Measurements from ENCODE around the gene IRX4.

Gene IRX4

DNA sequence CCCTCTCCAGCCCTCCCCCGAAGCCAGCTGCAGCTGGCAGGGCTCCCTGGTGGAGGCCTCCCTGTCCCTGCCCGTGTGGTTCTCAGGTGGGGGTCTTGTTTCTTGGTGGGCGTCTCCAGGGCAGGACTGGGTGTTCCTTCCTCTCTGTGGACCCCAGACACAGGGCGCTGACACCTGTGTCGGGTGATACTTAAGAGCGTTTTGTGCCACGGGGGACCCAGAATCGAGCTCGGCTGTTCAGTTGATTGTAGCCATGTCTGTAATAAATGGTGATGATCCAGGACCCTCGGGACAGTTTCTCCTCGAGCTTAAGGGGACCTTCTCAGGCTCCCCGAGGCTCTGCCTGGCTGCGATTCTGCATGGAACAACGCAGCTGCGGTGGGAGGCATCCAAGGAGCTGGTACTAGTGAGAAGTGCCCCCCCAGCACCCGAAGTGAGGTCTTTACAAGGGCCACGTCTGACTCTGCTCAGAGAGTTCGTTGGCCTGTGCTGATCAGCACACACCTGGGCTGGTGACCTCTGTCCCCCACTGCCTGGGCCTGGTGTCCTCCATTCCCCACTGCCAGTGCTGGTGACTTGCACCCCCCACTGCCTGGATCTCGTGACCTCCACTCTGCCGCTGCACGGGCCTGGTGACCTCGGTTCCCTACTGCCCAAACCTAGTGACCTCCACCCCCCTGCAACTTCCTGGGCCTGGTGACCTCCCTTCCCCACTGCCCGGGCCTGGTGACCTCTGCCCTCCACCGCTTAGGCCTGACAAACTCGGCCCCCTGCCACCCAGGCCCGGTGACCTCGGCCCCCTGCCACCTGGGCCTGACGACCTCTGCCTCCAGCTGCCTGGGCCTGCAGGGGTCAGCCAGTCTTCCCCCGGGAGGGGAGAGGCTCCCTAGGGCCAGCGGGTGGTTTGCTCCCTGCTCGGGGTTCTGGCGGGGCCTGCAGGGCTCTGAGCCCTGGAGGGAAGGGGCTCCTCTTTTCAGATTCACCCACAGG, 45.5 kb downstream of the IRX4 start:
- Histone ChIP-seq H3K27ac (replicated peaks; ENCODE audit: low read length) (no peak overlapping the region), H2AK5ac (ENCODE audit: low read depth, low read length) (peak overlapping the region; percentile 84), H2AFZ (ENCODE audit: low read length) (no peak overlapping the region), H3K23ac (ENCODE audit: low read depth, low read length, poor library complexity) (no peak overlapping the region), H4K8ac (ENCODE audit: low read depth, low read length) (peak overlapping the region; percentile 31), H3K9ac (ENCODE audit: low read depth, low read length, poor library complexity) (no peak overlapping the region), H3K14ac (ENCODE audit: low read length) (no peak overlapping the region), H2BK15ac (ENCODE audit: low read length) (peak overlapping the region; percentile 82), H2BK5ac (ENCODE audit: low read length) (no peak overlapping the region), H2BK120ac (ENCODE audit: low read depth, low read length) (no peak overlapping the region), H3K4me2 (ENCODE audit: insufficient read depth, low read length, poor library complexity, severe bottlenecking) (no peak overlapping the region), H3K4ac (ENCODE audit: low read length) (no peak overlapping the region), H3K27me3 (ENCODE audit: control insufficient read depth in 3 of 3, insufficient read depth in 3 of 3, low read depth in 1 of 3, low read length in 3 of 3) (peaks cover 0 to 7% (median 0%) of the 10 kb centered on the region in 3 experiments), H3K4me1 (ENCODE audit: control insufficient read depth in 2 of 2, insufficient read depth in 1 of 2, low read depth in 1 of 2, low read length in 2 of 2) (peaks cover 20 to 22% of the 10 kb centered on the region in 2 donors), H3K18ac (ENCODE audit: low read length) (peak overlapping the region; percentile 65), H3K9me3 (replicated peaks in 1 of 2; ENCODE audit: control insufficient read depth in 2 of 2, insufficient read depth in 1 of 2, low read depth in 1 of 2, low read length in 2 of 2) (no peaks in the 10 kb centered on the region), H3K36me3 (replicated peaks in 1 of 2; ENCODE audit: control insufficient read depth in 2 of 2, insufficient read depth in 2 of 2, low read length in 2 of 2) (no peaks in the 10 kb centered on the region), H3K79me1 (ENCODE audit: low read depth, low read length) (no peaks in the 10 kb centered on the region), H3K4me3 (ENCODE audit: low read length in 2 of 2) (no peak overlapping the region), H2BK12ac (ENCODE audit: low read length) (no peak overlapping the region), H4K91ac (ENCODE audit: low read depth, low read length, poor library complexity) (no peak overlapping the region)
- no CpG with 5 or more reads among the region's 32 CpGs for WGBS, 2 donors (ENCODE audit: extremely low coverage in 2 of 2, insufficient read length in 2 of 2, insufficient replicate concordance in 1 of 2)
- no peak for DNase-seq (ENCODE audit: low spot score)

DNA sequence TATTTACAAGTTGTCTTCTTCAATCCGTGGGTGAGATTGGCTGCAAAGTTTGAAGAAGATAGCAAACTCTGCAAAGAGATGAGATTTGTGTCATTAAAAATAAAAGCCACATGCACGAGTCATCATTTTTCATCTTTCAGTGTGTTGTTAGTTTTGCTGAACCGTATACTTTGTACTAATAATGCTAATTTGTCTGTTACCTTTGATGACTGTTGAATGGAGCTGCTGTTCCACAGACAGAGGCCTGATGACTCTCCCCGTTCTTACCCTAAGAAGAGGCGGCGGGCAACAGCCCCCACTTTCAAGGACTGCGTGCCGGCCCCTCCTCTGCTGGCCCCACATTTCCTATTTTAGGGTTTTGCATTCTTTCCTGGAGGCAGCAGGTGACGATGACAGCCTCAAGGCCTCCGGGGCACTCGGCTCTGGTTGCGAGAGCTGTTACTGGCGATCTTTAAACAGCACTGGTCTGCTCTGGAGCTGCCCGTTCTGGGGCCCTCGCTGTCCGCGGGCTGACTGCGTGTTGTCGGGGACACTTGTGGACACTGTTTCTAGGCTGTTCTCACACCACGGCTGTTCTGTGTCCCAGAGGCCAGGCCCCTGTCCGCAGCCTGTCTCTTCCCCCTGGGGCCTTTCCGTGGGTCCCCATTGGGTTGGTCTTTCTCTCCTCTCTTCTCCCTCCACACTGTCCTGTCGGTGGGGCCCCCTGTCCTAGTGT, 46.4 kb downstream of the IRX4 start:
- Histone ChIP-seq H2BK120ac (ENCODE audit: low read depth, low read length) (no peak overlapping the region), H3K4me1 (ENCODE audit: control insufficient read depth in 2 of 2, insufficient read depth in 1 of 2, low read depth in 1 of 2, low read length in 2 of 2) (peaks cover 24 to 26% of the 10 kb centered on the region in 2 donors), H3K9me3 (replicated peaks in 1 of 2; ENCODE audit: control insufficient read depth in 2 of 2, insufficient read depth in 1 of 2, low read depth in 1 of 2, low read length in 2 of 2) (no peaks in the 10 kb centered on the region), H2BK5ac (ENCODE audit: low read length) (no peak overlapping the region), H4K91ac (ENCODE audit: low read depth, low read length, poor library complexity) (no peak overlapping the region), H3K4me2 (ENCODE audit: insufficient read depth, low read length, poor library complexity, severe bottlenecking) (no peak overlapping the region), H4K8ac (ENCODE audit: low read depth, low read length) (no peak overlapping the region), H3K4me3 (ENCODE audit: low read length in 2 of 2) (no peak overlapping the region), H3K9ac (ENCODE audit: low read depth, low read length, poor library complexity) (no peak overlapping the region), H2AK5ac (ENCODE audit: low read depth, low read length) (peak overlapping the region; percentile 84), H3K27ac (replicated peaks; ENCODE audit: low read length) (no peak overlapping the region), H2BK12ac (ENCODE audit: low read length) (no peak overlapping the region), H3K36me3 (replicated peaks in 1 of 2; ENCODE audit: control insufficient read depth in 2 of 2, insufficient read depth in 2 of 2, low read length in 2 of 2) (no peaks in the 10 kb centered on the region), H3K14ac (ENCODE audit: low read length) (no peak overlapping the region), H2AFZ (ENCODE audit: low read length) (no peak overlapping the region), H3K27me3 (ENCODE audit: control insufficient read depth in 3 of 3, insufficient read depth in 3 of 3, low read depth in 1 of 3, low read length in 3 of 3) (peaks cover 0 to 7% (median 0%) of the 10 kb centered on the region in 3 experiments), H3K4ac (ENCODE audit: low read length) (no peak overlapping the region), H3K79me1 (ENCODE audit: low read depth, low read length) (no peaks in the 10 kb centered on the region), H2BK15ac (ENCODE audit: low read length) (peak overlapping the region; percentile 82), H3K18ac (ENCODE audit: low read length) (peak overlapping the region; percentile 65), H3K23ac (ENCODE audit: low read depth, low read length, poor library complexity) (peak overlapping the region; percentile 17)
- WGBS, 2 donors (ENCODE audit: extremely low coverage in 2 of 2, insufficient read length in 2 of 2, insufficient replicate concordance in 1 of 2): no CpG with 5 or more reads among the region's 23 CpGs
- no peak for DNase-seq (ENCODE audit: low spot score)

DNA sequence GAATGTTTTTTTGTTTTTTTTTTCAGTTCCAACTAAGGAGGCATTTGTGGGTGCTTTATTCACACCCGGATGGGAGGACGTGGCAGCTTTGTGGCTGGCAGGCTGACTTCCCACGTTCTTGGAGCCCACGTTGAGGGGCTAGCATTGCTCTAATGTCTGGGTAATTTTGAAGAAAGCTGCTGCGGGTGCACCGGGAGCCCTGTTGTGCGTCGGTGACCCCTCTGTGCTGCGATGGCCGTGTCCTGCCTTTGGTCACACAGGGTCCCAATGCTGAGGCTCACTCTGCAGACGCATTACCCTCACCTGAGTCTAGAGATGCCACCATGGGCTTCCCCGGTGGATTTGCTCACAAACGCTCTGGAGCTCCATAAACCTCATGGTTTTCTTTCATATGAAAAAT, 47.3 kb downstream of the IRX4 start:
- H3K23ac ChIP-seq (ENCODE audit: low read depth, low read length, poor library complexity): peak overlapping the region; percentile 39
- H2AK5ac ChIP-seq (ENCODE audit: low read depth, low read length): no peak overlapping the region
- no peaks in the 10 kb centered on the region for H3K79me1 ChIP-seq (ENCODE audit: low read depth, low read length)
- H3K36me3 ChIP-seq (replicated peaks in 1 of 2; ENCODE audit: control insufficient read depth in 2 of 2, insufficient read depth in 2 of 2, low read length in 2 of 2): no peaks in the 10 kb centered on the region
- no peak overlapping the region for H3K14ac ChIP-seq (ENCODE audit: low read length)
- no peak overlapping the region for H2BK12ac ChIP-seq (ENCODE audit: low read length)
- no CpG with 5 or more reads among the region's 13 CpGs for WGBS, 2 donors (ENCODE audit: extremely low coverage in 2 of 2, insufficient read length in 2 of 2, insufficient replicate concordance in 1 of 2)
- H3K9me3 ChIP-seq (replicated peaks in 1 of 2; ENCODE audit: control insufficient read depth in 2 of 2, insufficient read depth in 1 of 2, low read depth in 1 of 2, low read length in 2 of 2): no peaks in the 10 kb centered on the region
- no peak overlapping the region for H3K4me3 ChIP-seq (ENCODE audit: low read length in 2 of 2)
- H2AFZ ChIP-seq (ENCODE audit: low read length): no peak overlapping the region
- no peak overlapping the region for H4K8ac ChIP-seq (ENCODE audit: low read depth, low read length)
- H3K9ac ChIP-seq (ENCODE audit: low read depth, low read length, poor library complexity): no peak overlapping the region
- peaks cover 21 to 23% of the 10 kb centered on the region in 2 donors for H3K4me1 ChIP-seq (ENCODE audit: control insufficient read depth in 2 of 2, insufficient read depth in 1 of 2, low read depth in 1 of 2, low read length in 2 of 2)
- H3K18ac ChIP-seq (ENCODE audit: low read length): peak overlapping the region; percentile 3
- no peak for DNase-seq (ENCODE audit: low spot score)
- no peak overlapping the region for H2BK15ac ChIP-seq (ENCODE audit: low read length)
- H2BK5ac ChIP-seq (ENCODE audit: low read length): no peak overlapping the region
- H3K27ac ChIP-seq (replicated peaks; ENCODE audit: low read length): no peak overlapping the region
- peaks cover 0 to 3% (median 0%) of the 10 kb centered on the region in 3 experiments for H3K27me3 ChIP-seq (ENCODE audit: control insufficient read depth in 3 of 3, insufficient read depth in 3 of 3, low read depth in 1 of 3, low read length in 3 of 3)
- no peak overlapping the region for H4K91ac ChIP-seq (ENCODE audit: low read depth, low read length, poor library complexity)
- H3K4ac ChIP-seq (ENCODE audit: low read length): no peak overlapping the region
- no peak overlapping the region for H2BK120ac ChIP-seq (ENCODE audit: low read depth, low read length)
- no peak overlapping the region for H3K4me2 ChIP-seq (ENCODE audit: insufficient read depth, low read length, poor library complexity, severe bottlenecking)

Data from neuronal stem cell (in vitro differentiated cells).